Measurements from ENCODE around the gene UBQLN4. TPM values are rescaled to one million over a fixed set of nuclear protein-coding genes. Genes with fewer than 3 reads are reported as not detected.

The UBQLN4 gene
- total RNA-seq, 1 experiment from 2014 or later, result 75.2 TPM

- POLR2A ChIA-PET (ENCODE audit: low non-redundant PET), result no interaction called here
- Histone ChIP-seq H3K4me1 (ENCODE audit: insufficient read depth, low read length, poor library complexity, severe bottlenecking) (peaks cover 20% of the 10 kb centered on the region), H3K27me3 (replicated peaks; ENCODE audit: insufficient read depth, low read depth, low read length, poor library complexity) (no peaks in the 10 kb centered on the region), H3K9me3 (ENCODE audit: low read depth, low read length, poor library complexity, severe bottlenecking) (no peaks in the 10 kb centered on the region), H3K4me3 (ENCODE audit: low read depth, low read length, poor library complexity, severe bottlenecking) (no peak overlapping the region), H3K36me3 (ENCODE audit: insufficient read depth, low read length, poor library complexity, severe bottlenecking) (no peaks in the 10 kb centered on the region), H3K27ac (ENCODE audit: low read depth, low read length, poor library complexity, severe bottlenecking) (no peak overlapping the region)
- intact Hi-C loops (cut with micrococcal nuclease; ENCODE audit: unreplicated experiment), result no loop called here
- no TSS peak for BruUV-seq (replicated peaks)
- no peak for DNase-seq (ENCODE audit: low spot score)
- TF ChIP-seq EZH2 (IDR thresholded peaks at IDR 0.05; ENCODE audit: borderline replicate concordance, low read depth, low read length, poor library complexity, severe bottlenecking) (no peak), CTCF (conservative IDR thresholded peaks at IDR 0.05; ENCODE audit: low read depth, low read length) (no peak)
- CTCF ChIA-PET, result interaction anchor here (0.5 to 3.2 kb wide), 4 partner anchors 16 to 31 kb away, joined by 3 to 56 read pairs (median 4); no protein-coding TSS in a partner anchor
These were observed 44.0 kb upstream of the UBQLN4 start for GRCh38 chr1:156097499-156098178.

- no TSS peak for BruUV-seq (replicated peaks)
- H3K27me3 ChIP-seq (replicated peaks; ENCODE audit: insufficient read depth, low read depth, low read length, poor library complexity), result no peaks in the 10 kb centered on the region
- CTCF ChIA-PET, result interaction anchor here (0.6 to 3.2 kb wide), 7 partner anchors 17 to 133 kb away, joined by 3 to 56 read pairs (median 5); no protein-coding TSS in a partner anchor
- DNase-seq (ENCODE audit: low spot score), result peak; percentile 90
- intact Hi-C loops (cut with micrococcal nuclease; ENCODE audit: unreplicated experiment), result no loop called here
- no peak overlapping the region for H3K27ac ChIP-seq (ENCODE audit: low read depth, low read length, poor library complexity, severe bottlenecking)
- H3K4me3 ChIP-seq (ENCODE audit: low read depth, low read length, poor library complexity, severe bottlenecking), result no peak overlapping the region
- no peaks in the 10 kb centered on the region for H3K9me3 ChIP-seq (ENCODE audit: low read depth, low read length, poor library complexity, severe bottlenecking)
- POLR2A ChIA-PET (ENCODE audit: low non-redundant PET), result no interaction called here
- TF ChIP-seq EZH2 (IDR thresholded peaks at IDR 0.05; ENCODE audit: borderline replicate concordance, low read depth, low read length, poor library complexity, severe bottlenecking), result no peak
- TF ChIP-seq CTCF (conservative IDR thresholded peaks at IDR 0.05; ENCODE audit: low read depth, low read length), result peak; percentile 99
- H3K36me3 ChIP-seq (ENCODE audit: insufficient read depth, low read length, poor library complexity, severe bottlenecking), result no peaks in the 10 kb centered on the region
- peaks cover 15% of the 10 kb centered on the region for H3K4me1 ChIP-seq (ENCODE audit: insufficient read depth, low read length, poor library complexity, severe bottlenecking)
These were observed 43.2 kb upstream of the UBQLN4 start for GRCh38 chr1:156096640-156097391.

GRCh38 chr1:156095906-156096508 is 42.4 kb upstream of the UBQLN4 start:
- POLR2A ChIA-PET (ENCODE audit: low non-redundant PET), result no interaction called here
- no peaks in the 10 kb centered on the region for H3K27me3 ChIP-seq (replicated peaks; ENCODE audit: insufficient read depth, low read depth, low read length, poor library complexity)
- peaks cover 14% of the 10 kb centered on the region for H3K4me1 ChIP-seq (ENCODE audit: insufficient read depth, low read length, poor library complexity, severe bottlenecking)
- intact Hi-C loops (cut with micrococcal nuclease; ENCODE audit: unreplicated experiment), result no loop called here
- BruUV-seq (replicated peaks), result no TSS peak
- H3K9me3 ChIP-seq (ENCODE audit: low read depth, low read length, poor library complexity, severe bottlenecking), result no peaks in the 10 kb centered on the region
- no peak for DNase-seq (ENCODE audit: low spot score)
- no peaks in the 10 kb centered on the region for H3K36me3 ChIP-seq (ENCODE audit: insufficient read depth, low read length, poor library complexity, severe bottlenecking)
- CTCF ChIA-PET, result interaction anchor here (0.7 to 3.2 kb wide), 5 partner anchors 18 to 129 kb away, joined by 3 to 56 read pairs (median 5); no protein-coding TSS in a partner anchor
- TF ChIP-seq CTCF (conservative IDR thresholded peaks at IDR 0.05; ENCODE audit: low read depth, low read length), result no peak
- no peak for TF ChIP-seq EZH2 (IDR thresholded peaks at IDR 0.05; ENCODE audit: borderline replicate concordance, low read depth, low read length, poor library complexity, severe bottlenecking)
- no peak overlapping the region for H3K27ac ChIP-seq (ENCODE audit: low read depth, low read length, poor library complexity, severe bottlenecking)
- H3K4me3 ChIP-seq (ENCODE audit: low read depth, low read length, poor library complexity, severe bottlenecking), result no peak overlapping the region

Measured in A673 (cell line).